Activated CD4-positive, alpha-beta T cell treated with anti-CD3 and anti-CD28 coated beads for 36 hours (primary cell): ENCODE measurements around the gene SOX9. TPM values are rescaled to one million over a fixed set of nuclear protein-coding genes. Genes with fewer than 3 reads are reported as not detected.

ENCODE experiments used
- ATAC-seq: fragments of 200-7000 bp; cut with Tn5 transposase; one replicate; pipeline ENCODE4 v1.10.0; 2021; ENCODE audit warnings: mild to moderate bottlenecking, moderate library complexity
- CTCF ChIA-PET: fragments of 350-600 bp; sonication (Branson Sonifier 250); formaldehyde crosslinking; loops from one replicate; lab custom pipeline; 2021; ENCODE audit warnings: antibody characterized with exemption; lab: Charles Lee
- POLR2A ChIA-PET: fragments of 350-600 bp; sonication (Branson Sonifier 250); formaldehyde crosslinking; loops from one replicate; lab custom pipeline; 2021; ENCODE audit warnings: antibody characterized with exemption, inconsistent platforms; lab: Charles Lee
- DNase-seq: peaks from one replicate; pipeline ENCODE4 v3.0.0-alpha.2; 2020
- H3K27ac Mint-ChIP-seq: one replicate; pipeline ENCODE4 v1.8.0; 2021; ENCODE audit warnings: mixed read lengths
- H3K27me3 Mint-ChIP-seq: one replicate; pipeline ENCODE4 v1.8.0; 2021; ENCODE audit warnings: mixed read lengths
- H3K36me3 Mint-ChIP-seq: one replicate; pipeline ENCODE4 v1.8.0; 2021; ENCODE audit warnings: low read depth, mixed read lengths
- H3K4me1 Mint-ChIP-seq: one replicate; pipeline ENCODE4 v1.8.0; 2021; ENCODE audit warnings: mixed read lengths
- H3K4me3 Mint-ChIP-seq: one replicate; pipeline ENCODE4 v1.8.0; 2021; ENCODE audit warnings: mild to moderate bottlenecking, moderate library complexity, mixed read lengths
- H3K9me3 Mint-ChIP-seq: one replicate; pipeline ENCODE4 v1.8.0; 2021; ENCODE audit warnings: low read depth, mixed read lengths
- intact Hi-C, 2 experiments: fragments of 100-400 bp; cut with DNase I in 1 of 2; cut with micrococcal nuclease in 1 of 2; formaldehyde crosslinking; loops; one replicate each; pipeline versions ENCODE4 v1.14.2 to v1.15.1; 2022 to 2024; cut with DNase I, micrococcal nuclease
- total RNA-seq, 2 experiments: library from RNA; stranded (reverse); gene quantifications; one replicate each; pipeline ENCODE4 v1.2.3, GENCODE V29; 2021

SOX9 gene
- total RNA-seq, 2 experiments from 2014 or later: not detected

- ATAC-seq: no peak
- CTCF ChIA-PET: no interaction called here
- peaks cover 4% of the 10 kb centered on the region for H3K27me3 Mint-ChIP-seq
- no peak for DNase-seq
- H3K9me3 Mint-ChIP-seq: no peaks in the 10 kb centered on the region
- H3K4me1 Mint-ChIP-seq: no peaks in the 10 kb centered on the region
- H3K4me3 Mint-ChIP-seq: no peak overlapping the region
- H3K36me3 Mint-ChIP-seq: no peaks in the 10 kb centered on the region
- POLR2A ChIA-PET: no interaction called here
- H3K27ac Mint-ChIP-seq: no peak overlapping the region
- intact Hi-C loops: loop anchor here in 1 of 2 experiments (10.0 kb wide), 1 partner anchor 64 kb away; no protein-coding TSS in a partner anchor
Measured at GRCh38 chr17:72150632-72151460, 30.0 kb downstream of the SOX9 start.

- intact Hi-C loops: loop anchor here in 1 of 2 experiments (10.0 kb wide), 1 partner anchor 63 kb away; no protein-coding TSS in a partner anchor
Measured at GRCh38 chr17:72151565-72152386, 31.0 kb downstream of the SOX9 start.

DNA sequence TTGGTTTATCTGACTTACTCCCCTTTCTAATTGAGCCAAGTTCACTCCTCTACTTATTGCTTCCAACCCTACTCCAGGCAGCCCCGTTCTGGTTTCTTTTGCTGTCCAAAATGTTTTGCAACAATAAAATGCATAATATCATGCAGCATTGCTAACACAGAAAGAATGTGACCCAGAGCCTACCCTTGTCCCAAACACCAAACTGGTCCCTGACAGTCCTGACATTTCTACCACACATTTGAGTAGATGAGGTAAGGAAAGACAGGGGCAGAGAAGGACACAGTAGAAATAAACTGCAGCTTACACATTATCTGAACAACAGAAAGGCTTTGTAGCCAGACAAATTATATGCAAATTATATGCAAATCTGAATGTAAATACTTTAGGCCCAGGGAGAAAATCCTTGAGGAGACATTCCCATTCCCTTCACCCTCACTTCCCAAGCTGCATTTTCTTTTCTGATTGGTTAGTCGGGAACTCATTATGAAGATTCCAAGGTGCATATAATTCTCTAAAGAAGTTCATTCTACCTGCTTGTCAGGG, 31.6 kb downstream of the SOX9 start:
- ATAC-seq: no peak
- no peak for DNase-seq
- ChIA-PET POLR2A (no interaction called here), CTCF (no interaction called here)
- intact Hi-C loops: loop anchor here in 1 of 2 experiments (10.0 kb wide), 1 partner anchor 62 kb away; no protein-coding TSS in a partner anchor
- Mint-ChIP-seq H3K9me3 (no peaks in the 10 kb centered on the region), H3K27me3 (peaks cover 2% of the 10 kb centered on the region), H3K4me1 (no peaks in the 10 kb centered on the region), H3K27ac (no peak overlapping the region), H3K4me3 (no peak overlapping the region), H3K36me3 (no peaks in the 10 kb centered on the region)

More at GRCh38 chr17:72151565-72152386, 31.0 kb downstream of the SOX9 start:
- H3K4me3 Mint-ChIP-seq: no peak overlapping the region
- peaks cover 2% of the 10 kb centered on the region for H3K27me3 Mint-ChIP-seq
- no peaks in the 10 kb centered on the region for H3K9me3 Mint-ChIP-seq
- H3K36me3 Mint-ChIP-seq: no peaks in the 10 kb centered on the region
- H3K27ac Mint-ChIP-seq: no peak overlapping the region
- POLR2A ChIA-PET: no interaction called here
- ATAC-seq: no peak
- CTCF ChIA-PET: no interaction called here
- no peaks in the 10 kb centered on the region for H3K4me1 Mint-ChIP-seq
- no peak for DNase-seq

DNA sequence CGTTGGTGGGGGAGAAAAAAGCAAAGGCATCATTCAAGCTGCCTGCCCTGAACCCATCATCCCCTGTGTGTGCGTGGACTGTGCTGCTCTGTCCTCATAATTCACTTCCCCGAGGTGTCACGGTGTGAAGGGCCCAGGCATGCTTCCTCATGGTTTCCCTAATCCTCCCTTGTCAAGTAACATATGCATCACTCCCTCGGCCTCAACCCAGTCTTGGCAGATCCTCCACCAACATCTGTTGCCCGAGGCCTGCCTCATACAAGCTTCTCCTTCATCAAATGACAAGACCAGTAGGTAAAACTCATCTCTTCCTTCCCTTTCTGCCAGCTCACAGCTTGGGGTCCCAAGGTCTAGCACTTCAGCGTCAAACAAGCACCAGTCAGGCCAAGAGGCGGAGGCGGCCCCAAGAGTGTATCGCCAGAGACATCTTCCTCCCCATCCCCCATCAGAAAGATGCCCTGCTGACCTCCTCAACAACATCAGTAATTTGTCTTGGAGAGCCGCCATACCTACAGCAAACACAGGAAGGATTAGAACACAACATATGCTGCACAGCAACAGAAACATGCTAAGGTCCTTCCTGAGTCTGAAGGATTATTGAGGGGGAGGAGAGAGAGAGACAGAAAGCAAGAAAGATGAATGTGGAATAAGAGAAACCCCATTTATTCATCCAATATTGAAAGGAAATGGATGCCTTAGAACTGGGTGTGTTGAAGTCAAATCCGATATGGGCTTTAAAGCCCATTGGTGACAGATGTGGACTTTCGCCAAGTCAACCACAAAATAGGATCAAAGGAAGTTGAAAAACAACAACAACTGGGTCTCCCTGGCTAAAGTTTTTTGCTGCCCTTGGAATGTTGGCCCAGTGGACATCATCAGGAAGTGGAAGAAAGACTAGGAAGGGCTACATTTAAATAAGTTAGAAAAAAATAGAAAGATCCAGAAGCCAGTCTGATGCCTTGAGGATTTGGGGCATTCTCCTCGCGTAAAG, 38.4 kb downstream of the SOX9 start:
- intact Hi-C loops: loop anchor here in 1 of 2 experiments (10.0 kb wide), 1 partner anchor 56 kb away; no protein-coding TSS in a partner anchor
- DNase-seq (no peak), ATAC-seq (no peak)
- Mint-ChIP-seq H3K27me3 (no peaks in the 10 kb centered on the region), H3K27ac (no peak overlapping the region), H3K4me3 (no peak overlapping the region), H3K9me3 (peaks cover 2% of the 10 kb centered on the region), H3K36me3 (no peaks in the 10 kb centered on the region), H3K4me1 (no peaks in the 10 kb centered on the region)
- CTCF ChIA-PET: no interaction called here
- POLR2A ChIA-PET: no interaction called here

GRCh38 chr17:72162569-72162968, 41.7 kb downstream of the SOX9 start:
- ChIA-PET CTCF (no interaction called here), POLR2A (no interaction called here)
- Mint-ChIP-seq H3K4me1 (no peaks in the 10 kb centered on the region), H3K36me3 (no peaks in the 10 kb centered on the region), H3K4me3 (no peak overlapping the region), H3K27me3 (no peaks in the 10 kb centered on the region), H3K9me3 (peaks cover 2% of the 10 kb centered on the region), H3K27ac (no peak overlapping the region)
- intact Hi-C loops: no loop called here
- no peak for DNase-seq
- ATAC-seq: no peak

- Mint-ChIP-seq H3K4me1 (no peaks in the 10 kb centered on the region), H3K27me3 (no peaks in the 10 kb centered on the region), H3K9me3 (peaks cover 2% of the 10 kb centered on the region), H3K36me3 (no peaks in the 10 kb centered on the region), H3K4me3 (no peak overlapping the region), H3K27ac (no peak overlapping the region)
- ATAC-seq (no peak), DNase-seq (no peak)
- ChIA-PET POLR2A (no interaction called here), CTCF (no interaction called here)
- intact Hi-C loops: no loop called here
Measured at GRCh38 chr17:72163474-72163873, 42.7 kb downstream of the SOX9 start.

GRCh38 chr17:72164158-72164739, 43.4 kb downstream of the SOX9 start:
- Mint-ChIP-seq H3K4me1 (no peaks in the 10 kb centered on the region), H3K27ac (no peak overlapping the region), H3K9me3 (peaks cover 2% of the 10 kb centered on the region), H3K27me3 (no peaks in the 10 kb centered on the region), H3K36me3 (no peaks in the 10 kb centered on the region), H3K4me3 (no peak overlapping the region)
- POLR2A ChIA-PET: no interaction called here
- intact Hi-C loops: no loop called here
- DNase-seq (no peak), ATAC-seq (no peak)
- CTCF ChIA-PET: no interaction called here

DNA sequence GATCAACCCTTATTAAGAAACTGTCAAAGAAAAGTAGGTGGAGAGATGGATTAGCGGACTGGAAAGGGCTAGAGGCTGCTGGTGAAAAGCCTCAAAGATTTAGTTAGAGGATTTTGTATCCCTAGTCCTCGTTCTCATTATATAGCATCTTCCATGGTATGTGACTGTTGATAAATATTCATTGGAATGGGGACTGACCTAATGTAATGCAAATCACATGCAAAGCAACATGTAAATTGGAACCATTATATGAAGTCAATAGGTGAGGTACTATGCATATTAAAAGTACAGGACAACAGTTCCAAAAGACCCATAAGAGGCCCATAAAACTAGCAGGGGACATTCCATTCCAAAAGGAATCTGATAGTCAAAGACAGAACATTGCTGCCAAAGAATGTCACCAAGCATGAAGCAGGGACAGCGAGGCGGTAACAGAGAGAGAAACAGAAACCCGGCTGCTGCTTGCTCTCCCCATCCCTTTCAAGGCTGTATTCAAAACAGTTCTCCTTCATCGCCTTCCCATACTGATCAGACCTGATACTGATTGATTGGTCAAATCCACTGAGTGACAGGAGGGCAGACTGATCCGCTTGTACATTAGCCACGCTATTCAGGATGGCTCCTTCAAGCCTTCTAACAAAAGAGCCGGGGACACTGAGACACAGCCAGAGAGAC, 44.5 kb downstream of the SOX9 start:
- CTCF ChIA-PET: no interaction called here
- intact Hi-C loops: no loop called here
- no peak for ATAC-seq

GRCh38 chr17:72165867-72166439, 45.1 kb downstream of the SOX9 start:
- Mint-ChIP-seq H3K36me3 (no peaks in the 10 kb centered on the region), H3K4me1 (no peaks in the 10 kb centered on the region), H3K27me3 (no peaks in the 10 kb centered on the region), H3K9me3 (no peaks in the 10 kb centered on the region), H3K4me3 (no peak overlapping the region), H3K27ac (no peak overlapping the region)
- CTCF ChIA-PET: no interaction called here
- intact Hi-C loops: no loop called here
- POLR2A ChIA-PET: no interaction called here
- ATAC-seq: no peak
- no peak for DNase-seq

More for the DNA sequence above, 44.5 kb downstream of the SOX9 start:
- no peak overlapping the region for H3K4me3 Mint-ChIP-seq
- no peaks in the 10 kb centered on the region for H3K36me3 Mint-ChIP-seq
- POLR2A ChIA-PET: no interaction called here
- no peak for DNase-seq
- no peak overlapping the region for H3K27ac Mint-ChIP-seq
- no peaks in the 10 kb centered on the region for H3K27me3 Mint-ChIP-seq
- H3K4me1 Mint-ChIP-seq: no peaks in the 10 kb centered on the region
- H3K9me3 Mint-ChIP-seq: peaks cover 2% of the 10 kb centered on the region

DNA sequence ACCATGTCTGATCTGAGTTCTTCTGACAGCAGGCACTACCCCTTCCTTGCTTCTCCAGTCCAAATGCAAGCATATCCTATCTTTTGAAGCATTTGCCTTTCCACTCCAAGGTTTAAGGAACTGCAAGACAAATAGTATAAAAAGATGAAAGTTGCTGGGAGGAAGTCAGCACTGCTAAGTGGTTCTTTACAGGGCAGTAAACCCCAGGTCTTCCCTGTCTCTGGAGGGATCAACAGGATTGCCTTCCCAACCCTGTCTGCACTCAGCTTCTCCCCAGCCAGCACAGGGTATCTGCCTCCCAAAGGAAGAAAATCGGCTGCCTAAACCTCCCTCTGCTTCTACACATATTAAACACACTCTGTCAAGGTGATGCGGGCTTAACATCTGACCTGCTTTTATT, 46.8 kb downstream of the SOX9 start:
- POLR2A ChIA-PET: no interaction called here
- no peak overlapping the region for H3K4me3 Mint-ChIP-seq
- no peak overlapping the region for H3K27ac Mint-ChIP-seq
- no peaks in the 10 kb centered on the region for H3K27me3 Mint-ChIP-seq
- ATAC-seq (no peak), DNase-seq (no peak)
- H3K4me1 Mint-ChIP-seq: no peaks in the 10 kb centered on the region
- no peaks in the 10 kb centered on the region for H3K36me3 Mint-ChIP-seq
- H3K9me3 Mint-ChIP-seq: no peaks in the 10 kb centered on the region
- intact Hi-C loops: no loop called here
- CTCF ChIA-PET: no interaction called here
